SJCRH30 (cell line): ENCODE results near the gene HLA-DRA. TPM values are rescaled to one million over a fixed set of nuclear protein-coding genes. Genes with fewer than 3 reads are reported as not detected.

Source experiments
- DNase-seq, 2 experiments: peaks; one replicate each; pipeline ENCODE4 v3.0.0-alpha.2; 2015 to 2020
- H3K27ac ChIP-seq: fragments of 250-450 bp; sonication (Bioruptor Pico); 2 replicates; pipeline ENCODE4 v1.5.1; 2020; ENCODE audit warnings: mild to moderate bottlenecking, moderate library complexity
- H3K27me3 ChIP-seq: fragments of 250-450 bp; sonication (Bioruptor Pico); 2 replicates; pipeline ENCODE4 v1.5.1; 2020; ENCODE audit warnings: mild to moderate bottlenecking, moderate library complexity
- H3K36me3 ChIP-seq: fragments of 250-450 bp; sonication (Bioruptor Pico); 2 replicates; pipeline ENCODE4 v1.5.1; 2020; ENCODE audit warnings: mild to moderate bottlenecking, moderate library complexity
- H3K4me1 ChIP-seq: fragments of 250-450 bp; sonication (Bioruptor Pico); 2 replicates; pipeline ENCODE4 v1.5.1; 2020; ENCODE audit warnings: mild to moderate bottlenecking, moderate library complexity
- H3K4me3 ChIP-seq: fragments of 250-450 bp; sonication (Bioruptor Pico); 2 replicates; pipeline ENCODE4 v1.5.1; 2020; ENCODE audit warnings: mild to moderate bottlenecking, moderate library complexity
- H3K9me3 ChIP-seq: fragments of 250-450 bp; sonication (Bioruptor Pico); replicated peaks from 2 replicates; pipeline ENCODE4 v1.5.1; 2020; ENCODE audit warnings: mild to moderate bottlenecking, moderate library complexity
- total RNA-seq: library from RNA; depleted of rRNA; stranded (reverse); fragments of >200 nt; shearing (Covaris generic); gene quantifications from 2 replicates; pipeline ENCODE4 v1.2.3, GENCODE V29; 2014; rRNA removed

The HLA-DRA gene
- total RNA-seq, 1 experiment from 2014 or later: not detected

GRCh38 chr6:32483968-32484613 lies 44.4 kb downstream of the HLA-DRA start:
- Histone ChIP-seq H3K4me3 (no peak overlapping the region), H3K27me3 (0 out of 2 replicates have a peak, but pooled peaks cover 3% of the 10 kb centered on the region), H3K9me3 (no peaks in the 10 kb centered on the region), H3K36me3 (no peaks in the 10 kb centered on the region), H3K4me1 (no peaks in the 10 kb centered on the region), H3K27ac (no peak overlapping the region)
- no peak for DNase-seq

DNA sequence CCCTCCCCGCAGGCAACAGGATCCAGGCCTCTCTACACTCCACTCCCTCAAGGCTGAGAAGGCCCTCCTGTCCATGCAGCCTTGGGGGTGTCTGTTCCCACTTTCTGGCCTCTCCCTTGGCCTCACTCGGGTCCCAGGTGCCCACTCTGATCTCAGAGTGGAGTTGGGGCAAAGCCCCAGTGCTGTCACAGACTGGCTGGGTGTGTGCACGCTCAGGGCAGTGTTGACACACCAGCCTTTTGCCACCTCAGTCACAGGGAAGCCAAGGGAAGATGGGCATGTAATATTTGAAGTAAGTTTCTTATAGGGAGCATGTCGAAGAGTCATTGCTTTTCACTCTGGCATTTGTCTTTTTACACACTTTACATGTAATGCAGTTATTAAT lies 44.9 kb downstream of the HLA-DRA start:
- Histone ChIP-seq H3K36me3 (no peaks in the 10 kb centered on the region), H3K27me3 (0 out of 2 replicates have a peak, but pooled peaks cover 3% of the 10 kb centered on the region), H3K9me3 (no peaks in the 10 kb centered on the region), H3K4me3 (no peak overlapping the region), H3K27ac (no peak overlapping the region), H3K4me1 (no peaks in the 10 kb centered on the region)
- DNase-seq: no peak

GRCh38 chr6:32488083-32488482 lies 48.4 kb downstream of the HLA-DRA start:
- no peak for DNase-seq
- Histone ChIP-seq H3K9me3 (no peaks in the 10 kb centered on the region), H3K4me1 (no peaks in the 10 kb centered on the region), H3K27me3 (0 out of 2 replicates have a peak, but pooled peaks cover 3% of the 10 kb centered on the region), H3K27ac (no peak overlapping the region), H3K36me3 (no peaks in the 10 kb centered on the region), H3K4me3 (no peak overlapping the region)

DNA sequence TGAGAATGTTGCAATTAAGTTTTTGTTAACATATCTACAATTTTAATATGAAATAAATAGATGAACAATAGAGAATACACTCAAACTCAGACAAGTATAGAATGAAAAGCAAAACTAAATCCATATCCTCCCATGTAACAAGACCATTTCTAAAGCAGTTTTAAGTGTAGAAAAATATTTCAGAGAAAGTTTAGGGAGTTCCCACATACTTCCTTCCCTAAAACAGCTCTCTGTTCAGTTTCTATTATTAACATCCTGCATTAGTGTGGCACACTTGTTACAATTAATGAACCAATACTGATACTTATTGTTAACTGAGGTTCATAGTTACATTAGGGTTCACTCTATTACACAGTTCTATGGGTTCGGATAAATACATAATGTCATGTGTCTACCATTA lies 52.0 kb downstream of the HLA-DRA start:
- no peak for DNase-seq
- Histone ChIP-seq H3K27me3 (no peaks in the 10 kb centered on the region), H3K4me3 (no peak overlapping the region), H3K27ac (no peak overlapping the region), H3K4me1 (no peaks in the 10 kb centered on the region), H3K36me3 (no peaks in the 10 kb centered on the region), H3K9me3 (no peaks in the 10 kb centered on the region)

- no peaks in the 10 kb centered on the region for H3K4me1 ChIP-seq
- no peaks in the 10 kb centered on the region for H3K36me3 ChIP-seq
- no peaks in the 10 kb centered on the region for H3K27me3 ChIP-seq
- H3K4me3 ChIP-seq: no peak overlapping the region
- H3K27ac ChIP-seq: no peak overlapping the region
- DNase-seq: no peak
- no peaks in the 10 kb centered on the region for H3K9me3 ChIP-seq
Measured at GRCh38 chr6:32492351-32492750, 52.7 kb downstream of the HLA-DRA start.

Other genes with a start within 250 kb of the HLA-DRA start
- gene PBX2, start 249.7 kb upstream of the HLA-DRA start, total RNA-seq: 39.4 and 41.7 TPM in 2 replicates
- 2.8 and 3.6 TPM in 2 replicates for gene GPSM3, start 247.2 kb upstream of the HLA-DRA start, total RNA-seq
- gene NOTCH4, start 215.8 kb upstream of the HLA-DRA start, total RNA-seq: 4.1 and 4.9 TPM in 2 replicates
- gene TSBP1, start 68.0 kb upstream of the HLA-DRA start, total RNA-seq: not detected in 2 replicates
- not detected in 2 replicates for gene BTNL2, start 32.7 kb upstream of the HLA-DRA start, total RNA-seq
- gene HLA-DRB5, start 90.4 kb downstream of the HLA-DRA start, total RNA-seq: not detected in 2 replicates
- not detected in 2 replicates for gene HLA-DRB1, start 150.0 kb downstream of the HLA-DRA start, total RNA-seq
- gene HLA-DQA1, start 197.5 kb downstream of the HLA-DRA start, total RNA-seq: not detected in 2 replicates
- gene HLA-DQB1, start 226.8 kb downstream of the HLA-DRA start, total RNA-seq: not detected in 2 replicates